T1000 (cell line): Measurements from ENCODE around the gene AP2B1.
"Not testable (repeated sequence)": the region's sequence is repeated elsewhere in the genome, so short reads cannot be mapped to it uniquely, and the experiment has no call there.

Experiments used
- DNase-seq: peaks from one replicate; lab custom pipeline; 2025; ENCODE audit warnings: mixed read lengths; lab: John Stamatoyannopoulos, UW

AP2B1 gene

GRCh38 chr17:35748979-35749378, 161.9 kb downstream of the AP2B1 start:
- no peak for DNase-seq

GRCh38 chr17:35749560-35750412, 162.7 kb downstream of the AP2B1 start:
- no peak for DNase-seq

- no peak for DNase-seq
Observed at GRCh38 chr17:35750526-35751395, 163.6 kb downstream of the AP2B1 start.

- DNase-seq: not testable (repeated sequence)
Observed at GRCh38 chr17:35751541-35751940, 164.4 kb downstream of the AP2B1 start.

GRCh38 chr17:35752471-35752870, 165.3 kb downstream of the AP2B1 start:
- DNase-seq: no peak

GRCh38 chr17:35752945-35753764, 166.0 kb downstream of the AP2B1 start, which contains the start of gene GAS2L2:
Gene GAS2L2, minus strand, starts transcription at chr17:35753239. Its CDS starts 389 bp downstream, at chr17:35752850.
- DNase-seq: no peak

GRCh38 chr17:35757243-35757642, 170.1 kb downstream of the AP2B1 start:
- no peak for DNase-seq

- no peak for DNase-seq
Observed at GRCh38 chr17:35760587-35760986, 173.5 kb downstream of the AP2B1 start, which contains the start of gene C17orf50. Gene C17orf50, plus strand, starts transcription at chr17:35760887. Its CDS starts 55 bp downstream, at chr17:35760942.

- DNase-seq: no peak
Observed at GRCh38 chr17:35761601-35762000, 174.5 kb downstream of the AP2B1 start.

- DNase-seq: no peak
Observed at GRCh38 chr17:35763767-35764122, 176.6 kb downstream of the AP2B1 start.

- DNase-seq: peak; percentile 85
Observed at GRCh38 chr17:35764123-35764991, 177.2 kb downstream of the AP2B1 start.

- DNase-seq: no peak
Observed at GRCh38 chr17:35765086-35765710, 178.1 kb downstream of the AP2B1 start.

GRCh38 chr17:35765756-35766488, 178.8 kb downstream of the AP2B1 start:
- DNase-seq: no peak

- no peak for DNase-seq
Observed at GRCh38 chr17:35766489-35766877, 179.4 kb downstream of the AP2B1 start.

- peak; percentile 37 for DNase-seq
Observed at GRCh38 chr17:35766903-35767510, 179.9 kb downstream of the AP2B1 start.

- no peak for DNase-seq
Observed at GRCh38 chr17:35768797-35769196, 181.7 kb downstream of the AP2B1 start.

GRCh38 chr17:35769895-35770486, 182.9 kb downstream of the AP2B1 start:
- DNase-seq: no peak

- DNase-seq: no peak
Observed at GRCh38 chr17:35773129-35773528, 186.0 kb downstream of the AP2B1 start.
